NCI-H1105 (cell line): ENCODE measurements around the gene DTNB.

Experiments used
- DNase-seq: peaks from one replicate; lab custom pipeline; 2025; lab: John Stamatoyannopoulos, UW

DTNB gene

GRCh38 chr2:25499157-25499556 lies 174.2 kb downstream of the DTNB start:
- no peak for DNase-seq

GRCh38 chr2:25497918-25498407 lies 175.4 kb downstream of the DTNB start:
- DNase-seq, result no peak

- no peak for DNase-seq
These were observed 176.0 kb downstream of the DTNB start for GRCh38 chr2:25497229-25497917.

- no peak for DNase-seq
These were observed 178.8 kb downstream of the DTNB start for GRCh38 chr2:25494616-25495015.

- no peak for DNase-seq
These were observed 180.2 kb downstream of the DTNB start for GRCh38 chr2:25493207-25493606.

- DNase-seq, result no peak
These were observed 180.7 kb downstream of the DTNB start for GRCh38 chr2:25492726-25493125.

GRCh38 chr2:25491966-25492532 lies 181.3 kb downstream of the DTNB start:
- DNase-seq, result no peak

- no peak for DNase-seq
These were observed 182.2 kb downstream of the DTNB start for GRCh38 chr2:25491003-25491696.

- no peak for DNase-seq
These were observed 183.2 kb downstream of the DTNB start for GRCh38 chr2:25490217-25490616.

- no peak for DNase-seq
These were observed 183.7 kb downstream of the DTNB start for GRCh38 chr2:25489631-25490030.

GRCh38 chr2:25483607-25484266 lies 189.6 kb downstream of the DTNB start:
- DNase-seq, result no peak

GRCh38 chr2:25482341-25482740 lies 191.0 kb downstream of the DTNB start:
- no peak for DNase-seq

GRCh38 chr2:25481381-25482300 lies 191.7 kb downstream of the DTNB start:
- no peak for DNase-seq

- no peak for DNase-seq
These were observed 192.8 kb downstream of the DTNB start for GRCh38 chr2:25480561-25480960.

GRCh38 chr2:25479761-25480160 lies 193.6 kb downstream of the DTNB start:
- DNase-seq, result no peak

GRCh38 chr2:25478736-25479135 lies 194.6 kb downstream of the DTNB start:
- DNase-seq, result no peak

- peak; percentile 87 for DNase-seq
These were observed 199.5 kb downstream of the DTNB start for GRCh38 chr2:25473758-25474340.

GRCh38 chr2:25473131-25473530 lies 200.2 kb downstream of the DTNB start:
- DNase-seq, result no peak

- DNase-seq, result no peak
These were observed 202.6 kb downstream of the DTNB start for GRCh38 chr2:25470806-25471205.

GRCh38 chr2:25467743-25468142 lies 205.6 kb downstream of the DTNB start:
- no peak for DNase-seq

- no peak for DNase-seq
These were observed 211.4 kb downstream of the DTNB start for GRCh38 chr2:25462021-25462420.
